NCI-H187 (cell line): ENCODE results near the gene CPED1.

Experiments used
- DNase-seq, 2 experiments: peaks; one replicate each; lab custom pipeline; 2025; lab: John Stamatoyannopoulos, UW

CPED1 gene

GRCh38 chr7:121151774-121152221, 163.3 kb downstream of the CPED1 start:
- DNase-seq: no peak

GRCh38 chr7:121153411-121153810, 164.9 kb downstream of the CPED1 start:
- DNase-seq: no peak

- no peak for DNase-seq
These were observed 165.5 kb downstream of the CPED1 start for GRCh38 chr7:121153995-121154394.

GRCh38 chr7:121156825-121157224, 168.3 kb downstream of the CPED1 start:
- DNase-seq: no peak

- no peak for DNase-seq
These were observed 168.8 kb downstream of the CPED1 start for GRCh38 chr7:121157341-121157751.

GRCh38 chr7:121157885-121158590, 169.5 kb downstream of the CPED1 start:
- DNase-seq: no peak

- DNase-seq: no peak
These were observed 170.2 kb downstream of the CPED1 start for GRCh38 chr7:121158665-121159064.

GRCh38 chr7:121159553-121159952, 171.0 kb downstream of the CPED1 start:
- DNase-seq: no peak

GRCh38 chr7:121160150-121161008, 171.9 kb downstream of the CPED1 start:
- no peak for DNase-seq

- no peak for DNase-seq
These were observed 175.2 kb downstream of the CPED1 start for GRCh38 chr7:121163699-121164098.

GRCh38 chr7:121164247-121164646, 175.7 kb downstream of the CPED1 start:
- no peak for DNase-seq

GRCh38 chr7:121166916-121167315, 178.4 kb downstream of the CPED1 start:
- DNase-seq: no peak

GRCh38 chr7:121167971-121168370, 179.5 kb downstream of the CPED1 start:
- no peak for DNase-seq

- DNase-seq: no peak
These were observed 181.0 kb downstream of the CPED1 start for GRCh38 chr7:121169469-121169868.

GRCh38 chr7:121172484-121172883, 184.0 kb downstream of the CPED1 start:
- no peak for DNase-seq

GRCh38 chr7:121175826-121176225, 187.3 kb downstream of the CPED1 start:
- DNase-seq: no peak

- no peak for DNase-seq
These were observed 189.9 kb downstream of the CPED1 start for GRCh38 chr7:121178452-121178851.

- DNase-seq: no peak
These were observed 190.5 kb downstream of the CPED1 start for GRCh38 chr7:121178869-121179497.

GRCh38 chr7:121180436-121181063, 192.0 kb downstream of the CPED1 start:
- DNase-seq: no peak

GRCh38 chr7:121181357-121181756, 192.8 kb downstream of the CPED1 start:
- DNase-seq: no peak

- no peak for DNase-seq
These were observed 193.8 kb downstream of the CPED1 start for GRCh38 chr7:121182281-121182680.

- no peak for DNase-seq
These were observed 194.4 kb downstream of the CPED1 start for GRCh38 chr7:121182902-121183301.
